ENCODE measurements around the gene GFY. TPM values are rescaled to one million over a fixed set of nuclear protein-coding genes. Genes with fewer than 3 reads are reported as not detected.
"Not testable (repeated sequence)": the region's sequence is repeated elsewhere in the genome, so short reads cannot be mapped to it uniquely, and the experiment has no call there.

Gene GFY
- total RNA-seq, 2 donors from 2014 or later = 0.18 TPM; not detected in 1

GRCh38 chr19:49458567-49458903 is 33.3 kb downstream of the GFY start:
- H3K27ac Mint-ChIP-seq = no peak overlapping the region
- Histone ChIP-seq H3K4me3 (ENCODE audit: low read length) (no peak overlapping the region), H3K9ac (ENCODE audit: extremely low read depth, low read length, poor library complexity, severe bottlenecking) (no peak overlapping the region), H3K4me1 (ENCODE audit: control insufficient read depth, insufficient read depth, low read length) (no peaks in the 10 kb centered on the region), H3K27ac (ENCODE audit: low read depth, low read length) (no peak overlapping the region), H3K36me3 (ENCODE audit: control insufficient read depth, insufficient read depth, low read length) (peaks cover 27% of the 10 kb centered on the region), H3K9me3 (ENCODE audit: control insufficient read depth, low read length) (no peaks in the 10 kb centered on the region), H3K27me3 (ENCODE audit: control insufficient read depth, insufficient read depth, low read length, poor library complexity, severe bottlenecking) (no peaks in the 10 kb centered on the region)
- H3K36me3 Mint-ChIP-seq (ENCODE audit: low read depth) = peaks cover 35% of the 10 kb centered on the region
- no peaks in the 10 kb centered on the region for H3K27me3 Mint-ChIP-seq (ENCODE audit: insufficient read depth)
- no peak for DNase-seq
- peaks cover 3% of the 10 kb centered on the region for H3K4me1 Mint-ChIP-seq
- 92 to 98% methylated on average over 2 to 5 of the region's 5 CpGs for WGBS, 2 experiments (ENCODE audit: insufficient coverage in 1 of 2, insufficient read length in 1 of 2)
- no peak overlapping the region for H3K4me3 Mint-ChIP-seq
- H3K9me3 Mint-ChIP-seq = no peaks in the 10 kb centered on the region
- TF ChIP-seq, protein P1, sequence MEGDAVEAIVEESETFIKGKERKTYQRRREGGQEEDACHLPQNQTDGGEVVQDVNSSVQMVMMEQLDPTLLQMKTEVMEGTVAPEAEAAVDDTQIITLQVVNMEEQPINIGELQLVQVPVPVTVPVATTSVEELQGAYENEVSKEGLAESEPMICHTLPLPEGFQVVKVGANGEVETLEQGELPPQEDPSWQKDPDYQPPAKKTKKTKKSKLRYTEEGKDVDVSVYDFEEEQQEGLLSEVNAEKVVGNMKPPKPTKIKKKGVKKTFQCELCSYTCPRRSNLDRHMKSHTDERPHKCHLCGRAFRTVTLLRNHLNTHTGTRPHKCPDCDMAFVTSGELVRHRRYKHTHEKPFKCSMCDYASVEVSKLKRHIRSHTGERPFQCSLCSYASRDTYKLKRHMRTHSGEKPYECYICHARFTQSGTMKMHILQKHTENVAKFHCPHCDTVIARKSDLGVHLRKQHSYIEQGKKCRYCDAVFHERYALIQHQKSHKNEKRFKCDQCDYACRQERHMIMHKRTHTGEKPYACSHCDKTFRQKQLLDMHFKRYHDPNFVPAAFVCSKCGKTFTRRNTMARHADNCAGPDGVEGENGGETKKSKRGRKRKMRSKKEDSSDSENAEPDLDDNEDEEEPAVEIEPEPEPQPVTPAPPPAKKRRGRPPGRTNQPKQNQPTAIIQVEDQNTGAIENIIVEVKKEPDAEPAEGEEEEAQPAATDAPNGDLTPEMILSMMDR (conservative IDR thresholded peaks at IDR 0.05) = no peak

DNA sequence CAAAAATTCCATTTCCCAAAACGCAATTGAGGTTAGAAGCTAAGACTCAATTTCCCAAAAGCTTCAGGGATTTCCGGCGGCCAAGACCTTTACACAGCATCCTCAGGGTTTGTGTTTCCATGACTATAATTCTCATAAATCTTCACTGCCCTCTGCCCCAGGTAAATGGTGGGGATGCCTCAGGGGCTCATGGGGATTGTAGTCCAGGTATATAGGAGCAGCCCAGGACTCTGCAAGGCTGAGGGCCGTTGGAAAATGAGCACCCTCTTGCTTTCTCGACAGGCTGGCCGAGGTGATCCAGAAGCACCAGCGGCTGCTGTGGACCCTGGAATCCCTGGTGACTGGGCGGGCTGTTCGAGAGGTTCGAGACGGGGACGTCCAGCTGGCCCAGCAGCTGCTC is 34.2 kb downstream of the GFY start:
- H3K27me3 ChIP-seq (ENCODE audit: control insufficient read depth, insufficient read depth, low read length, poor library complexity, severe bottlenecking) = no peaks in the 10 kb centered on the region
- no peaks in the 10 kb centered on the region for H3K9me3 ChIP-seq (ENCODE audit: control insufficient read depth, low read length)
- no peak overlapping the region for H3K4me3 Mint-ChIP-seq
- TF ChIP-seq, protein P1 (conservative IDR thresholded peaks at IDR 0.05) = no peak
- DNase-seq = no peak
- peaks cover 27% of the 10 kb centered on the region for H3K36me3 ChIP-seq (ENCODE audit: control insufficient read depth, insufficient read depth, low read length)
- no peaks in the 10 kb centered on the region for H3K27me3 Mint-ChIP-seq (ENCODE audit: insufficient read depth)
- H3K36me3 Mint-ChIP-seq (ENCODE audit: low read depth) = peaks cover 37% of the 10 kb centered on the region
- H3K4me3 ChIP-seq (ENCODE audit: low read length) = no peak overlapping the region
- H3K27ac Mint-ChIP-seq = no peak overlapping the region
- no peaks in the 10 kb centered on the region for H3K4me1 Mint-ChIP-seq
- 87 to 93% methylated on average over 10 to 12 of the region's 12 CpGs for WGBS, 2 experiments (ENCODE audit: insufficient coverage in 1 of 2, insufficient read length in 1 of 2)
- H3K9ac ChIP-seq (ENCODE audit: extremely low read depth, low read length, poor library complexity, severe bottlenecking) = no peak overlapping the region
- no peaks in the 10 kb centered on the region for H3K9me3 Mint-ChIP-seq
- H3K27ac ChIP-seq (ENCODE audit: low read depth, low read length) = no peak overlapping the region
- H3K4me1 ChIP-seq (ENCODE audit: control insufficient read depth, insufficient read depth, low read length) = no peaks in the 10 kb centered on the region

DNA sequence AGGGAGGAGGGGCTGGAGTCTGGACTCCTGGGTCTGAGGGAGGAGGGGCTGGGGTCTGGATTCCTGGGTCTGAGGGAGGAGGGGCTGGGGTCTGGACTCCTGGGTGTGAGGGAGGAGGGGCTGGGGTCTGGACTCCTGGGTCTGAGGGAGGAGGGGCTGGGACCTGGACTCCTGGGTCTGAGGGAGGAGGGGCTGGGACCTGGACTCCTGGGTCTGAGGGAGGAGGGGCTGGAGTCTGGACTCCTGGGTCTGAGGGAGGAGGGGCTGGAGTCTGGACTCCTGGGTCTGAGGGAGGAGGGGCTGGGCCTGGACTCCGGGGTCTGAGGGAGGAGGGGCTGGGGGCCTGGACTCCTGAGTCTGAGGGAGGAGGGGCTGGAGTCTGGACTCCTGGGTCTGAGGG is 35.9 kb downstream of the GFY start:
- not testable (repeated sequence) for DNase-seq; H3K9me3 Mint-ChIP-seq; H3K4me1 Mint-ChIP-seq; H3K27ac ChIP-seq (ENCODE audit: low read depth, low read length); H3K4me1 ChIP-seq (ENCODE audit: control insufficient read depth, insufficient read depth, low read length); H3K9me3 ChIP-seq (ENCODE audit: control insufficient read depth, low read length); H3K4me3 ChIP-seq (ENCODE audit: low read length); H3K27me3 Mint-ChIP-seq (ENCODE audit: insufficient read depth); H3K4me3 Mint-ChIP-seq; H3K27me3 ChIP-seq (ENCODE audit: control insufficient read depth, insufficient read depth, low read length, poor library complexity, severe bottlenecking); H3K27ac Mint-ChIP-seq; H3K9ac ChIP-seq (ENCODE audit: extremely low read depth, low read length, poor library complexity, severe bottlenecking)
- WGBS, 2 experiments (ENCODE audit: insufficient coverage in 1 of 2, insufficient read length in 1 of 2) = no CpG with 5 or more reads among the region's 1 CpG
- peaks cover 38% of the 10 kb centered on the region for H3K36me3 Mint-ChIP-seq (ENCODE audit: low read depth)
- peaks cover 41% of the 10 kb centered on the region for H3K36me3 ChIP-seq (ENCODE audit: control insufficient read depth, insufficient read depth, low read length)

DNA sequence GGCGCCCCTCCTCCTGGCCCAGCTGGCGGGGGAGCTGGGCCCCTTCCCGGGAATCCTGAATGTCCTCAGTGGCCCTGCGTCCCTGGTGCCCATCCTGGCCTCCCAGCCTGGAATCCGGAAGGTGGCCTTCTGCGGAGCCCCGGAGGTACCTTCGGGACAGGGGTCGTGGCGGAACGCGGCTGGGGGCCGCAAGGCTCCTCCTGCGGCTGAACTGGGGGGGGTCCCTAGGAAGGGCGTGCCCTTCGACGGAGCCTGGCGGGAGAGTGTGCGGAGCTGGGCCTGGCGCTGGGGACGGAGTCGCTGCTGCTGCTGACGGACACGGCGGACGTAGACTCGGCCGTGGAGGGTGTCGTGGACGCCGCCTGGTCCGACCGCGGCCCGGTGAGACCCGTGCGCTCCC is 36.5 kb downstream of the GFY start:
- TF ChIP-seq, protein P1 (conservative IDR thresholded peaks at IDR 0.05) = no peak
- H3K27ac Mint-ChIP-seq = no peak overlapping the region
- no peak overlapping the region for H3K4me3 ChIP-seq (ENCODE audit: low read length)
- H3K9ac ChIP-seq (ENCODE audit: extremely low read depth, low read length, poor library complexity, severe bottlenecking) = no peak overlapping the region
- peaks cover 33% of the 10 kb centered on the region for H3K36me3 Mint-ChIP-seq (ENCODE audit: low read depth)
- WGBS, 2 experiments (ENCODE audit: insufficient coverage in 1 of 2, insufficient read length in 1 of 2) = 96 to 97% methylated on average over 31 to 37 of the region's 37 CpGs
- H3K27ac ChIP-seq (ENCODE audit: low read depth, low read length) = no peak overlapping the region
- DNase-seq = no peak
- no peaks in the 10 kb centered on the region for H3K27me3 ChIP-seq (ENCODE audit: control insufficient read depth, insufficient read depth, low read length, poor library complexity, severe bottlenecking)
- no peaks in the 10 kb centered on the region for H3K27me3 Mint-ChIP-seq (ENCODE audit: insufficient read depth)
- H3K4me3 Mint-ChIP-seq = no peak overlapping the region
- H3K9me3 ChIP-seq (ENCODE audit: control insufficient read depth, low read length) = no peaks in the 10 kb centered on the region
- no peaks in the 10 kb centered on the region for H3K4me1 ChIP-seq (ENCODE audit: control insufficient read depth, insufficient read depth, low read length)
- H3K9me3 Mint-ChIP-seq = no peaks in the 10 kb centered on the region
- no peaks in the 10 kb centered on the region for H3K4me1 Mint-ChIP-seq
- peaks cover 43% of the 10 kb centered on the region for H3K36me3 ChIP-seq (ENCODE audit: control insufficient read depth, insufficient read depth, low read length)
